ENCODE data around the gene LRRTM4. TPM values are rescaled to one million over a fixed set of nuclear protein-coding genes. Genes with fewer than 3 reads are reported as not detected.

Gene LRRTM4
- total RNA-seq, 6 donors from 2014 or later: 0.29 to 0.61 TPM; not detected in 4

- H3K9me3 ChIP-seq: no peaks in the 10 kb centered on the region
- H3K27ac ChIP-seq: no peak overlapping the region
- WGBS, 2 donors: 65 to 70% methylated on average over 7 of the region's 7 CpGs
- DNase-seq (no peak), ATAC-seq (ENCODE audit: low FRiP score in 2 of 2) (no peak)
- H3K36me3 ChIP-seq: no peaks in the 10 kb centered on the region
- H3K4me1 ChIP-seq: no peaks in the 10 kb centered on the region
- no peaks in the 10 kb centered on the region for H3K27me3 ChIP-seq
- no peak for TF ChIP-seq POLR2A (IDR thresholded peaks at IDR 0.05)
- TF ChIP-seq CTCF (IDR thresholded peaks at IDR 0.05): no peak
- TF ChIP-seq POLR2AphosphoS5 (IDR thresholded peaks at IDR 0.05): no peak
- TF ChIP-seq EP300 (IDR thresholded peaks at IDR 0.05): no peak
- no peak overlapping the region for H3K4me3 ChIP-seq
Measured at GRCh38 chr2:77519888-77520506, 2.2 kb downstream of the LRRTM4 start.

GRCh38 chr2:77519164-77519887 is 2.9 kb downstream of the LRRTM4 start:
- WGBS, 2 donors: 87 to 91% methylated on average over 14 of the region's 14 CpGs
- ATAC-seq (ENCODE audit: low FRiP score in 2 of 2) (no peak), DNase-seq (no peak)
- Histone ChIP-seq H3K4me3 (no peak overlapping the region), H3K36me3 (no peaks in the 10 kb centered on the region), H3K9me3 (no peaks in the 10 kb centered on the region), H3K4me1 (no peaks in the 10 kb centered on the region), H3K27me3 (no peaks in the 10 kb centered on the region), H3K27ac (no peak overlapping the region)
- TF ChIP-seq POLR2A (IDR thresholded peaks at IDR 0.05) (no peak), POLR2AphosphoS5 (IDR thresholded peaks at IDR 0.05) (no peak), EP300 (IDR thresholded peaks at IDR 0.05) (no peak), CTCF (IDR thresholded peaks at IDR 0.05) (no peak)

GRCh38 chr2:77518311-77518710 is 3.9 kb downstream of the LRRTM4 start:
- TF ChIP-seq EP300 (IDR thresholded peaks at IDR 0.05): no peak
- no peak for TF ChIP-seq CTCF (IDR thresholded peaks at IDR 0.05)
- no peak for TF ChIP-seq POLR2AphosphoS5 (IDR thresholded peaks at IDR 0.05)
- no peak for TF ChIP-seq POLR2A (IDR thresholded peaks at IDR 0.05)
- 85 to 92% methylated on average over 7 of the region's 7 CpGs for WGBS, 2 donors
- Histone ChIP-seq H3K36me3 (no peaks in the 10 kb centered on the region), H3K4me1 (no peaks in the 10 kb centered on the region), H3K27ac (no peak overlapping the region), H3K4me3 (no peak overlapping the region), H3K27me3 (no peaks in the 10 kb centered on the region), H3K9me3 (no peaks in the 10 kb centered on the region)
- DNase-seq (no peak), ATAC-seq (ENCODE audit: low FRiP score in 2 of 2) (no peak)

- 78 to 82% methylated on average over 4 of the region's 4 CpGs for WGBS, 2 donors
Measured at GRCh38 chr2:77513191-77513590, 9.0 kb downstream of the LRRTM4 start.

GRCh38 chr2:77512507-77512906 is 9.7 kb downstream of the LRRTM4 start:
- no peak for ATAC-seq (ENCODE audit: low FRiP score in 2 of 2)
- Histone ChIP-seq H3K9me3 (no peaks in the 10 kb centered on the region), H3K27me3 (no peaks in the 10 kb centered on the region), H3K27ac (no peak overlapping the region), H3K36me3 (no peaks in the 10 kb centered on the region), H3K4me3 (no peak overlapping the region), H3K4me1 (no peaks in the 10 kb centered on the region)
- no peak for DNase-seq
- TF ChIP-seq POLR2A (IDR thresholded peaks at IDR 0.05) (no peak), POLR2AphosphoS5 (IDR thresholded peaks at IDR 0.05) (no peak), CTCF (IDR thresholded peaks at IDR 0.05) (no peak), EP300 (IDR thresholded peaks at IDR 0.05) (no peak)
- 63 to 80% methylated on average over 1 of the region's 1 CpG for WGBS, 2 donors

More at GRCh38 chr2:77513191-77513590, 9.0 kb downstream of the LRRTM4 start:
- no peak for ATAC-seq (ENCODE audit: low FRiP score in 2 of 2)
- no peak for DNase-seq
- Histone ChIP-seq H3K9me3 (no peaks in the 10 kb centered on the region), H3K27me3 (no peaks in the 10 kb centered on the region), H3K27ac (no peak overlapping the region), H3K4me1 (no peaks in the 10 kb centered on the region), H3K36me3 (no peaks in the 10 kb centered on the region), H3K4me3 (no peak overlapping the region)
- TF ChIP-seq POLR2AphosphoS5 (IDR thresholded peaks at IDR 0.05): no peak
- no peak for TF ChIP-seq POLR2A (IDR thresholded peaks at IDR 0.05)

All from upper lobe of left lung (tissue), 6 donors.